AG08395 (cell line): ENCODE results near the gene ACTL7B.
"Not testable (repeated sequence)": the region's sequence is repeated elsewhere in the genome, so short reads cannot be mapped to it uniquely, and the experiment has no call there.

ENCODE experiments used
- DNase-seq: peaks from one replicate; pipeline ENCODE4 v3.0.0; 2012; ENCODE audit warnings: mixed read lengths, low spot score

The ACTL7B gene

DNA sequence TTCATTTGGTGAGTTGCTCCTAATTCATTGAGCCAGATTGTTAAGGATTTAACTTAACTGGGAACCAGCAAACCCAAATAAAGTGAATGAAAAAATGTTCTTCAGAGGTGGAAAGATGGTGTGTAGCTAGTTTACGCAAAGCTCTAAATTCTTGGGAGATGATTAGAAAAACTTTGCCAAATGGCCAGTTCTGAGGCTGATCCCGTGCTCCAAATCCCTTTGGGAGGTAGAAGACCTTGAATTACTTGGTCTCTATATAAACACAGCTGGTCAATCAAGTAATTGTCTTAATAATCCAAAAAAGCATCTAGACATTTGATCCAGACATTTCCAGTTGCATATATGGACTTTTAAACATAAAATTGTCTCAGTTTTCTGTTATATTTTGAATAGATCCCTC, 11.4 kb downstream of the ACTL7B start:
- DNase-seq: no peak

DNA sequence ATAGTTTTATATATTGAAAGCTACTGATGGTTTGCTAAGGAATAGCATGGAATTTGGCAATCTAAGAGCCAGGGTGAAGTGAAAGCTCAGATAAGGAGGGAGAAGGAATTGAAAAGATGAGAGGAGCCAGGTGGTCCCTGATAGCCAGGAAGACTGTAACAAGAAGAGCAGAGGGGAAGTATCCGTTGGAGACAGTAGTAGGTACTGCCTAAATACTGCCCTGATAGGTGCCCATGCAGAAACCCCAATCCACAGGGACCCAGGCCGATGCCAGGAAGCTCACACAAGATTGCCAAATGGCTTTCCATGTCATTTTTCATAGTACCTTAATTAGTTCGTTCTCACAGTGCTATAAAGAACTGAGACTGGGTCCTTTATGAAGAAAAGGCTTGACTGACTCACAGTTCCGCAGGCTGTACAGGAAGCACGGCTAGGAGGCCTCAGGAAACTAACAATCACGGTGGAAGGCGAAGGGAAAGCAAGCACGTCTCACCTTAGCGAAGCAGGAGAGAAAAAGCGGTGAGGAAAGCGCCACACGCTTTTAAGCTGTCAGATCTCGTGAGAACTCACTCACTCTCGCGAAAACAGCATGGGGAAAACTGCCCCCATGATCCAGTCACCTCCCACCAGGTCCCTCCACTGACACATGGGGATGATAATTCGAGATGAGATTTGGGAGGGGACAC, 13.0 kb downstream of the ACTL7B start:
- DNase-seq: no peak

DNA sequence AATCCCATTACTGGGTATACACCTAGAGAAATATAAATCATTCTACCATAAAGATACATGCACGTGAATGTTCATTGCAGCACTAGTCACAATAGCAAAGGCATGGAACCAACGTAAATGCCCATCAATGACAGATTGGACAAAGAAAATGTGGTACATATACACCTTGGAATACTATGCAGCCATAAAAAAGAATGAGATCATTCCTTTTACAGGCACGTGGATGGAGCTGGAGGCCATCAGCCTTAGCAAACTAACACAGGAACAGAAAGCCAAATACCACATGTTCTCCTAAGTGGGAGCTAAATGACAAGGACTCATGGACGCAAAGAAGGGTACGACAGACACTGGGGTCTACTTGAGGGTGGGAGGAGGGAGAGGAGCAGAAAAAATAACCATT, 16.2 kb downstream of the ACTL7B start:
- not testable (repeated sequence) for DNase-seq

DNA sequence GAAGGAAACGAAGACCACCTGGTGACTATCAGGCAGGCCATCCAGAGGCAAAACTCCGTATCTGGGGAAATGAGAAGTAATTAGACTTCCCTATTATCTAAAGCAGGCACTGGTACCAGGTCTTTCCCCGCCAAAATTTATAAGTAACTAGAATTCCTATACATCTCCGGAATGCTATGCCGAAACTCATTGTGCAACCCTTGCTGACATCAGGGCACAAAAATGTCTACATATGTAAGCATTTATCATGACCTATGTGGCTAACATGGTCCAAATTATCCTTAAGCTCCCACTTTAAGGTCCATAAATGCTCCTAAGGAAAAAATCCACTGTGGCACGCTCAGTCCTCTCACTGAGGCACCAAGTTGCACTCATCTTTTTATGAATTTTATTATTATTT, 17.8 kb downstream of the ACTL7B start:
- DNase-seq: no peak

DNA sequence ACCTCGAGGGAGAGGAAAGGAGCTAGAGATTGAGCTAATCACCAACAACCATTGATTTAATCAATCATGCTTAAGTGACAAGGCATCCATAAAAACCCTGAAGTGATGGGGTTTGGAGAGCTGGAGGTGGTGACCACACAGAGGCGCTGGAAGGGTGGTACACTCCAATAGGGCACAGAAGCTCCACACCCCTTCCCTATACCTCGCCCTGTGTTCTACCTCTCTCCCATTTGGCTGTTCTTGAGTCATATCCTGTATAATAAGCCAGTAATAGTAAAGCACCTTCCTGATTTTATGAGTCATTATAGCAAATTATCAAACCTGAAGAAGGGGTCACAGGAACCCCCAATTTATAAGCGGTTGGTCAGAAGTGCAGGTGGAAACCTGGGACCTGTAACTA, 18.3 kb downstream of the ACTL7B start:
- no peak for DNase-seq

- no peak for DNase-seq
Measured at GRCh38 chr9:108836781-108837180, 19.0 kb downstream of the ACTL7B start.

GRCh38 chr9:108836319-108836718, 19.5 kb downstream of the ACTL7B start:
- no peak for DNase-seq

GRCh38 chr9:108835831-108836230, 20.0 kb downstream of the ACTL7B start:
- DNase-seq: no peak

DNA sequence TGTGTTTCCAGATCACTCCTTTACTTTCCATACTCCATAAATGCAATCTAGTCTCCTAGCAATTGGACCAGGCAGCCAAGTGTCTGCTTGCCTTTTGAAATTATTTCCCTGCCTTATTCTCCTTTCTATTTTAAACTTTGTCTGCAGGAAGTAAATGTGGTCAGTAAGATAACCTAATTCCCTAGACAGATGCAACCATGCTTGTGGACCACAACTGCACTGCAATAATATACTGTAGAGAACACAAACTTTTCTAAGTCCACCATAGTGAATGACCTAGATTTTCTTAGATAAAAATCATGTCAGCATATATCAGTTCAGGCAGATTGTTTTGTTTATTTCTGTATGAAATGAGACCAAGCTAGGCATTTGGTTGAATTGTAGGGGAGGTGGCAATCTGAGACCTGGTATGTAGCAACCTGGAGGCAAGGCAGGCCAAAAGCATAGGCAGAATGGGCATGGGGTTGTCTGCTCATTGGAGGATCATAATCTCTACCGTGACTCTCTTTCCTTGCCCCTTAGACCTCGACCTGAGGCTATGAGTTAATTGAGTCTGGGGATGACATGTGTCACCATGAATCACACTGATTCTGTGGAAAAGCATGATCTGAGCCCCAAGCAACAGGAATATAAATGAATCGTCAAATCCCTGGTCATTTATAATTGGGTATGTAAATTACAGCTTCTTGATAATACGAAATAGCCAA, 20.7 kb downstream of the ACTL7B start:
- DNase-seq: no peak

GRCh38 chr9:108832179-108832500, 23.6 kb downstream of the ACTL7B start:
- no peak for DNase-seq

GRCh38 chr9:108831496-108832178, 24.1 kb downstream of the ACTL7B start:
- no peak for DNase-seq

DNA sequence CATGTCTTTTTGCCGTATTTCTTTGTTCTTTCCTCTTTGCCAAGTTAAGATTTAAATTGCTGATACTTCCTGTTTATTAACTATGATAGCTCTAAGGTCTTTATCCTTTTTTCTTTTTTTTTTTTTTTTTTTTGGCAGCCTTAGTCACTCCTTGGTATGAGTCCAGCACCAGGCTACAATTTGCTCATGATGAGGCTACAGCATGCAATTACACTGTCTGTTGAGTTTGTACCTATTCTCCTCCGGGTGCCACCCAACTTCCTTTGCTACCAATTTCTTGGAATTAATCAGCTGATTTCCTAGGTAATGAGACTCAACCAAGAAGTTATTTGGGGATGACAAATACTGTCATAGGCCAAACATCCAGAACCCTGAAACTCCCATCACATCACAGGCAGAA, 25.5 kb downstream of the ACTL7B start:
- DNase-seq: no peak

DNA sequence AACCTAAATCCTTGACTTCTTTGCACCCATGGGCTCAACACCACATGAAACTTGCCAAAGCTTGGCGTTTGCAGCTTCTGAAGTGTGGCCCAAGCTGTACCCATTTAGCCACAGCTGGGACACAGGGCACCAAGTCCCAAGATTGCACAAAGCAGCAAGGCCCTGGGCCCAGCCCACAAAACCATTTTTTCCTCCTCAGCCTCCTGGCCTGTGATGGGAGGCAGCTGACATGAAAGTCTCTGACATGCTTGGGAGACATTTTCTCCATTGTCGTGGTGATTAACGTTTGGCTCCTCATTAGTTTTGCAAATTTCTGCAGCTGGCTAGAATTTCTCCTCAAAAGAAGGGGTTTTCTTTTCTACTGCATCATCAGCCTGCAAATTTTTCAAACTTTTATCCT, 32.0 kb downstream of the ACTL7B start:
- no peak for DNase-seq

DNA sequence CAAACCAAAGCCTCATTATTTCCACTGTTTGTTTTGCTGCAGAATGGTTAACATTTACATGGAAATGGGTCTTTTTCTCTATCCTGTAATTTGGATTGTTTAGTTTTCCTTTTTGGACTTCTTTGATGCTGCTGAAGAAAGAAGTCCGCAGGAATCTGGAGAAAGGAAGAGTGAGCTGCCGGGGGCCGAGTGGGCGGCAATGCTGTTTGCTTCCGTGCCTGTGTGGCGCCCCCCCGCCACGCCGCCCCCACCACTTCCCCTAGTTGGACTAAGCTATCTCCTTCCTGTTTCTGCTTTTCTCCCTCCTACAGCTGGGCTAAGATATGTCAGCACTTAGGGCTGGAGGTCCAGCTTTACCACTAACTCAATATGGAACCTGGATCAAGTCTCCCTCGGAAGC, 39.7 kb downstream of the ACTL7B start:
- DNase-seq: no peak

- no peak for DNase-seq
Measured at GRCh38 chr9:108815156-108815555, 40.6 kb downstream of the ACTL7B start.

DNA sequence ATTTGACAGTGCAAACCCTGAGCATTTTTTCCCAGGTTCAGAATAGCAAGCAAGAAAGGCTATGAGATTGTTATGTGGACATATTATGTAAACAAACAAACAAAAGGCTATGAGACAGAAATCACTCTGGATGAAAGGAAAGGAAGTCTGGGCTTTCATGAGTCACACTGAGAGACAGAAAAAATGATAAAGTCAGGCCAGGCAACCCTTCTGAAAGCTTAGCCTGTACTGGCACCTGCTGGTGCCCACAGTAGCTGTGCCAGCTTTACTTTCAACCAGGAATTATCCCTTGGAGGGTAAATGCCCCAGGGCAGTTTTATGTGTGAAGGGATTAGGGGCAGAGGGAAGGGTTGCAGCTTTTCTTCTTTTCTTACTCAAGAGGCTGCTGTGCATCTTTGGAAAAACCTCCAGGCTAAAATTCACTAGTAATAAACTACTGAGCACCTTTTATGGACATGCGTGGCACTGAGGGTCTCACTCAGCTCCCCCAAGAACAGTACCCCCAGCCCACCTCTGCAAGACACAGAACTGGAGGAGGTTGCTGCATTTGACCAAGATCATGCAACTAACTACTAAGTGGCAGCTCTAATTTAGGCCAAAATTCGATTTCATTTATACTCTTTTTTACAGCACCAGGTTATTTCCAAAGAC, 41.7 kb downstream of the ACTL7B start:
- peak; percentile 81 for DNase-seq

DNA sequence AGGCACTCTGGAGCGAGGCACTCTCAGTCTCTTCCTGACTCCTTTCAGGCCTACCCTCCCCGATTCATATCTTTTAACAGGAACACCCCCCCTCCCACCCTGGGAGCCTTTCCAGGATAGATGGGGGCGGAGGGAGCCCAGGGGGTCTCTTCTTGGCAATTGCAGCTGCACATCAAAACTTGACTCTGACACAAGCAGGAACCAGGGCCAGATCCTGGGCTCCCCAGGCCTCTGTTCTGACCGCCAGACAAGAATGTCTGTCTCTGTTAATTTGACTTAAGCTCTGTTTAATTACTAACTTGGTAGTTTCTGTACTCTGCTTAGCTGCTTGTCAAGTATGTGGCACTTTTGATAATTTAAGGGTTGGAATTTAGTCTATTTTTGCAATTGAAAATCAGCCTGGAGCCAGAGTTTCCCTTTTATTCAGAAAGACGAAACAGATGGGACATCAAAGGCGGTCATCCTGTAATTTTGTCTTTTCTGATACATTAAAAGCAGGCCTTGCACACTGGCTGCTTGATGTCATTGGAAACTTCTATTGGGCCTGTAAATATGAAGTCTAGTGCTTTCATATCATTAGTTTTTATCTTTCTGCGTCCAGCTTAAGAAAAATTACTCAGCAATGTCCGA, 43.3 kb downstream of the ACTL7B start:
- no peak for DNase-seq

GRCh38 chr9:108811944-108812343, 43.8 kb downstream of the ACTL7B start:
- DNase-seq: no peak

DNA sequence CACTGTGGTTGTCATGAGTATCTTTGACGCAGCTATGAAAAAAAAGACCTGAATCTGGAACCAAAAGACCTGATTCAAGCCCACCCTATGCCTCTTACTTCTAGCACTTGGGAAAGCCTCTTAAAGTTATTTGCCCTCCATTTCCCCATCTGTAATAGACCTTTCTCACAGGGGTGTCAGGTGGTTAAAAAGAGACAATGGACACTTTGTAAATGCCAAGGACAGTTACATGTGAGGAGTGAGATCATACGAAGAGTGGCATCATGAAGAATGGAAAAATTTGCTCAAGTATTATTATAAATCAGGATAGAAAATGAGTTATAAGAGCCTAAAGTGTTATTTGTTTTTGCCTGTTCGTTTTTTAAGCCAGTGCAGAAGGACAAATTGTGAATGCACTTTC, 46.5 kb downstream of the ACTL7B start:
- DNase-seq: no peak
